Inflammatory macrophage treated with lipopolysaccharide for 1 hour (primary cell): ENCODE results near the gene ADAMTS6.

Experiments
- DNase-seq, 2 donors: peaks; one replicate each; pipeline ENCODE4 v3.0.0-alpha.2; 2020 to 2022

The ADAMTS6 gene

DNA sequence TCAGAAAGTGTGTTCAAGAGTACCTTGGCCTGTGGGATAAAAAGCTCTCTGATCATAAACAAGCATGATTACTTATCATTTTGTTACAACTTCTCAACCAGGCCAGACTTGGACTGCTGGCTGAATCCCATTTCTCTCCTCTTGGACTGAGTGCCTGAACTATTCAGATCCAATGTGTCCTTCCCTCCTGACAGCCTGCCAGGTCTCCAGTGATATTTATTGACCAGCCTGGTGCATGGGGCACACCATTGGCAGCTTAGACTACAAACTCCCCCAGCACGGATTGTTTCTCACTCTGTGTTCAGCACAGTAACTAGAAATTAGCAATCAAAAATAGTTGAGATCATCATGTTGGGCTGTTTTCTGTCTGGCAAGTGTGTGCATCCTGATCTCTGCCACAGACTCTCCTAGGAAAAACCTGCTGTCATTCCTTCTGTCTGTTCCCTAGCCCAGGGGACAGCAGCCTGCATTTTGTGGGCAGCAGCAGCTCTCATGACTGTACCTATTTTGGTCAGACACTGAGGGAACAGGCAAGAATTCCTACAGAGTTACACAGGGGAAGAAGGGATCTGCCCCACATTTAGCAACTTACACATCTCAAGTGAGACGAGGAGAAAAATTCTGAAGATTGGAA is 348.1 kb downstream of the ADAMTS6 start:
- DNase-seq = no peak

- DNase-seq = no peak
Observed at GRCh38 chr5:65132386-65132785, 349.3 kb downstream of the ADAMTS6 start.

DNA sequence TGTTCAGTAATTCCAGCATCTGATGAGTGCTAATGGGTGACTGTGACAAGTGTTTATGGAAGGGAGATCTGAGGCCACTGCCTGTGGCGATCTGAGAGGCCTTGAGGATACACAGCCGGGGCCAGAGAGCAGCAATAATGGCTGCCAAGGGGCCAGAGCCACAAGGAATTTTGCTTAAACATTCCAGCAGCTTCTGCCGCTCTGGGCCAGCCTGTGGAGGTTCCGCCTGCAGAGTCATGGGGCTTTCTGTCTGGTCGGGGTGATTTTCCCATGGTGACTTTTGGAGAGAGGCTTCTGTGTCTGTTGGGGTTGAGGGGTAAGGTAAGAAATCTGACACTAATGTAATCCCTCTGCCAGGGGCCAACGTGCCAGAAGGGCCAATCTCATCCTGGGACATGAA is 353.5 kb downstream of the ADAMTS6 start:
- DNase-seq = no peak

GRCh38 chr5:65127161-65127901 is 354.4 kb downstream of the ADAMTS6 start:
- DNase-seq = no peak

DNA sequence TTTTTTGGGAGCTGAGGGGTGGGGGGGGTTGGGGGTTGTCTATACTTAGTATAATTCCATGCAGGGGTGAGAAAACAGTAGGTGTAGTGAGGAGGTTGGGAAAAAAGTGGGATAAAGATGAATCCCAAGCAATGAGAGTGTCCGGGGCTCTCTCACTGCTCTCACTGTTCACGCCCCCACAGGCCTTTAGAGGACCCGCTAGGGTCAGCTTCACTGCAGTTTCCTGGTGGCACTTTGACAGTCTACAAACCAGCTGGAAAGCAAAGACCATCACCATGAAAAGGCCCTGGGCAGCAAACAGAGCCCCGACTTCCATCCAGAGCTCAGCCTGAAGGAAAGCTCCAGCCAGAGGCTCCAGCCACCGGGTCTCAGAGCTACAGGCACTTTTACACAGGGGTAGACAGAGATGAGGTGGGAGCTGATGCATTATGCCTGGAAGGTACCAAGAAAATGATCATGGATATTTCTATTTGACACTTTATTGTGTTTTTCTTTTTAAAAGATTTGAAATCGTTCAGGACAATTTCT is 355.1 kb downstream of the ADAMTS6 start:
- DNase-seq = no peak

GRCh38 chr5:65125591-65126541 is 355.9 kb downstream of the ADAMTS6 start:
- no peak for DNase-seq

DNA sequence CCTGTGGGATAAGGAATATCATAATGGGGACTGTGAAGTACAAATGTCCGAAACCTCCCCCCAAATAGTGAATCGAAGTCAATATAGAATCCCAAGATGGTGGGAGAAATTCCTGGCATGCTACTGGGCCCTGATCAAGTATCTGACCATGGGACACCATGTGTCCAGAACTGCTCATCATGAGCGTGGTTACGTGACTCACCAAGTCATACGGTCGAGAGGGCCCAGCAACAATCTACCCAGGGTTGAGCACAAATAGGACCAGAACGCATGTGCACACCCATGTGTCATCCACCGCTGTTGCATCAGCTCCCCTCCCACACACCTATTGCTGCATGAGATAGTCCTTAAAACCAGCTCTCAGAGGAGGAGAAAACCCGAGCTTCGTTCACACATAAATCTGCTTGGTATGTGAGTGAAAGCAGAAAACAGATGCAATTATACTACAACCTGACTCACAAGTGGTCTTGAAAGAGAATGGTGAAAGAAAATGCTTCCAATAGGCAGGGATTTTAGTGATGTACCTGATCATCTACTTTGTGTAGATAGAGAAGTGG is 359.8 kb downstream of the ADAMTS6 start:
- peak; percentile 74 to 82 for DNase-seq

DNA sequence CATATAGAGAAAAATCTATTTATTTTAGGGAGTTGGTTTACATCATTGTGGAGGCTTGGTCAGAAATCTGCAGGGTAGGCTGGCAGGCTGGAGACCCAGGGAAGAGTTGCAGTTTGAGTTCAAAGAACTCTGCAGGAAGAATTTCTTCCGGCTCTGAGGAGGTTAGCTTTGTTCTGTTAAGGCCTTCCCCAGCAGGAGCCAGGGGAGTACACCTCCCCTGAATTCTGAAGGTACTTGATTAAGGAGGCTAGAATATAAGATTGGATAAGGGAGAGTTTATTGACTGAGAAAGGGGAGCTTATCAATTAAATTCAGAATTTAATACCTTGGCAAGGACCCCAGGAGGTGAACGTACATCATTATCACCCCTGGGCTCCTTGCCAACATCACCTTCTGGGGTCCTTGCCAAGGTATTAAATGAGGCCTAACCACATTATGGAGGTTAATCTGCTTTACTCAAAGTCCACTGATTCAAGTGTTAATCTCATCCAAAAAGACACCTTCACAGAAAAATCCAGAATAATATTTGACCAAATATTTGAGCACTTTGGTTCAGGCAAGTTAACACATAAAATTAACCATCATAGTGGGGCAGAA is 361.3 kb downstream of the ADAMTS6 start:
- DNase-seq = no peak

- no peak for DNase-seq
Observed at GRCh38 chr5:65117525-65117924, 364.2 kb downstream of the ADAMTS6 start.

DNA sequence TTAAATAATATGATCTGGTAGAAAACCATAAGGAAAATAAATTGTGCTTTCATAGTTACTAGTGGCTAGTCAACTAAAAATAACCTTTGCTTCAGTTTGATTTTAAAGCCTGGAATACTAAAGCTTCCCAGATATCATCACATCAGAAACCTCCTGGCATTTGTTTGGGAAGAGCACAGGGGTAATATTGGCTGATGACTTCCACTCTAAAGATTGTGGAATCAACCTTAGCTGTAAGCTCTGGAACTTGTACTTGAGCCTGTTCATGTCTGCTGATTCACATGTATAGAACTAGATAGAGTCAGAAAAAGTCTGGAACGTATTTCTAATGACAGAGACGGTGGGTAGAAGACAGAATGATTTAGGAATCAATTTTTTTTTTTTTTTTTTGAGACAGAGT is 367.9 kb downstream of the ADAMTS6 start:
- no peak for DNase-seq

DNA sequence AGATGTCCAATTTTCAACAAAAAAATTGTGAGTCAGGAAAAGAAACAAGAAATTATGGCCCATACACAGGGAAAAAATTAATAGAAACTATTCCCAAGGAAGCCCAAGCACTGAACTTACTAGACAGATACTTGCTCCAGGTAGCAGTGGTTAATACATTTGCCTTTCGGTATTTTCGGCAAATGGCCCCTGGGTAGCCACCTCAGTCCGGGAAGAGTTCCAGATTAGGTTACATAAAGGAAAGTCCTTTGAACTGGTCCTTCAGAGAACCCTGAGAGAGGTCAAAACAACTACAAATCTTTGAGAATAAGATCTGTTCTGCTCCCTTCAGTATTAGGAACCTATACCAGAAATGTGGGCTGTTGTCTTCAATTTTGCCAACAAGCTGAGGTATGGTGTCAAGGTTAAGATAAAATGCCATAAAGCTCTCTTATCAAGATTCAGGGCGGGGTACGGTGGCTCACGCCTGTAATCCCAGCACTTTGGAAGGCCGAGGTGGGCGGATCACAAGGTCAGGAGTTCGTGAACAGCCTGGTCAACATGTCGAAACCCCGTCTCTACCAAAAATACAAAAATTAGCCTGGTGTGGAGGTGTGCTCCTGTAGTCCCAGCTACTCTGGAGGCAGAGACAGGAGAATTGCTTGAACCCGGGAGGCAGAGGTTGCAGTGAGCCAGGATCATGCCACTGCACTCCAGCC is 369.6 kb downstream of the ADAMTS6 start:
- DNase-seq = no peak

DNA sequence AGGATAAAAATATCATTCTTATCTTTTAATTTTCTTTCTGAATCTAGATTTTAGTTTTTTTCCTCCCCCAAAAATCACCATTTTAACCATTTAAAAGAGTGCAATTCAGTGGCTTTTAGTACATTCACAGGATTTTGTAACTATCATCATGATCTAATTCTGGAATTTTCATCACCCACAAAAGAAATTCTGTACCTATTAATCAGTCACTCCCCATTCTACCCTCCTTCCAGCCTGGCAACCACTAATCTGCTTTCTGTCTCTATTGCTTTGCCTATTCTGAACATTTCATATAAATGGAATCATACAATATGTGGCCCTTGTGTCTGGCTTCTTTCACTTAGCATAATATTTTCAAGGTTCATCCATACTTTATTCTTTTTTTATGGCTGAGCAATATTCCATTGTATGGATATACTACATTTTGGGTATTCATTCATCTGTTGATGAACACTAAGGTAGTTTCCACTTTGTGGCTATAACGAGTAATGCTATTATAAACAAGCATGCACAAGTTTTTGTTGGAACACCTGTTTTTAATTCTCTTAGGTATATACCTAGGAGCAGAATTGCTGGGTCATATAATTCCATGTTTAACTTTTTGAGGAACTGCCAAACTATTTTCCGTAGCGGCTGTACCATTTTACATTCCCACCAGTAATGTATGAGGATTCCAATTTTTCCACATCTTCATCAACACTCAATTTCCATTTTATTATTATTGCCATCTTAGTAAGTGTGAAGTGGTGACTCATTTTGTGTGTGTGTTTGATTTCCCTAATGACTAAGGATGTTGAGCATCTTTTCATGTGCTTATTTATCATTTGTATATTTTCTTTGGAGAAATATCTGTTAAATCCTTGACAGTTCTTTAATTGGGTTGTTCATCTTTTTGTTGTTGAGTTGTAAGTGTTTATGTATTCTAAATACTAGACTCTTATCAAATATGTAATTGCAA is 372.7 kb downstream of the ADAMTS6 start:
- peak; percentile 18 to 26 for DNase-seq

- DNase-seq = no peak
Observed at GRCh38 chr5:65105301-65105700, 376.4 kb downstream of the ADAMTS6 start.

DNA sequence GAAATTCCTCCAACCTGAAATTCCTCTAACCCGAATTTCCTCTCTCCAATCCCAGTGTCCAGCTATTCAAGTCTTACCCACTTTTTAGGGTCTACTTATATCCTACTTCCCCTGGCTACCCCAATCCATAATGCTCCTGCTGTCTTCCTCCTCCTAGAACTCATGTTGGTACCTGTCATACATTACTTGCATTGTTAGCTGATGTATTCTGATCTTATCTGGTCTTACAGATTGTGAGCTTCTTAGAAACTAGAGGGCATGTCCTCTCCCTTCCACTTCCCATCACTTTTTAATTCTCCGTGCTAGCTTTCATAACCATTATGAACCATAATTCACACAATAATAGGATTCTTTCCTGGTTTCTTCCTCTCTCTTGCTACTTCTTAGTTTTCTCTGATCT is 376.9 kb downstream of the ADAMTS6 start:
- no peak for DNase-seq

GRCh38 chr5:65103756-65104440 is 377.8 kb downstream of the ADAMTS6 start:
- DNase-seq = no peak

- peak; percentile 20 to 29 for DNase-seq
Observed at GRCh38 chr5:65102976-65103711, 378.6 kb downstream of the ADAMTS6 start.

- no peak for DNase-seq
Observed at GRCh38 chr5:65102371-65102975, 379.2 kb downstream of the ADAMTS6 start.

GRCh38 chr5:65101632-65102100 is 380.1 kb downstream of the ADAMTS6 start:
- no peak for DNase-seq
